Uterus (tissue), 2 donors: ENCODE measurements around the gene ARMC8.

Source experiments
- POLR2A ChIP-seq, 2 donors: fragments of 450-650 bp; IDR thresholded peaks; one replicate each; pipeline ENCODE4 v1.6.1; 2016; ENCODE audit warnings: antibody characterized with exemption in 2 of 2, mild to moderate bottlenecking in 1 of 2, moderate library complexity in 1 of 2
- TF ChIP-seq, protein P1 (sequence below), 4 experiments: fragments of 200-600 bp in 2 of 4; fragments of 450-650 bp in 2 of 4; sonication (generic) in 2 of 4; IDR thresholded peaks; one replicate each; pipeline ENCODE4 v1.5.1; 2016 to 2019; ENCODE audit warnings: antibody characterized with exemption in 4 of 4, mild to moderate bottlenecking in 2 of 4, moderate library complexity in 1 of 4

DNA sequence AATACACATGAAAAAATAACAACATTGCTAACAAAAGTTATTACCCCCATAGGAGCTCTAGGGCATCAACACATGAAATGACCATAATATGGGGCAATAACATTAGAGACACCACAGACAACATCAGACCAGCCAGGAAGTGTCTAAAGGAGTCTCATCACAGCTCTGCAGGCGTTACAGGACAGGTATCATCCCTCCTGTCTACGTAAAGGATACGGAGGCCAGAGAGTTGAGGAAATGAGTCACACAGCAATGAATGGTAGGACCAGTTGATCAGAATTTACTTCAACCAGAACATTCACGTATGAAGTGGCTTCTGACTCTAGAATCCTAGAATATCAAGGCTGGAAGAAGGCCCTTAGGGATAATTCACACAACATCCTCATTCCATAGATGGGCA, 140.7 kb downstream of the ARMC8 start:
- TF ChIP-seq, protein P1, sequence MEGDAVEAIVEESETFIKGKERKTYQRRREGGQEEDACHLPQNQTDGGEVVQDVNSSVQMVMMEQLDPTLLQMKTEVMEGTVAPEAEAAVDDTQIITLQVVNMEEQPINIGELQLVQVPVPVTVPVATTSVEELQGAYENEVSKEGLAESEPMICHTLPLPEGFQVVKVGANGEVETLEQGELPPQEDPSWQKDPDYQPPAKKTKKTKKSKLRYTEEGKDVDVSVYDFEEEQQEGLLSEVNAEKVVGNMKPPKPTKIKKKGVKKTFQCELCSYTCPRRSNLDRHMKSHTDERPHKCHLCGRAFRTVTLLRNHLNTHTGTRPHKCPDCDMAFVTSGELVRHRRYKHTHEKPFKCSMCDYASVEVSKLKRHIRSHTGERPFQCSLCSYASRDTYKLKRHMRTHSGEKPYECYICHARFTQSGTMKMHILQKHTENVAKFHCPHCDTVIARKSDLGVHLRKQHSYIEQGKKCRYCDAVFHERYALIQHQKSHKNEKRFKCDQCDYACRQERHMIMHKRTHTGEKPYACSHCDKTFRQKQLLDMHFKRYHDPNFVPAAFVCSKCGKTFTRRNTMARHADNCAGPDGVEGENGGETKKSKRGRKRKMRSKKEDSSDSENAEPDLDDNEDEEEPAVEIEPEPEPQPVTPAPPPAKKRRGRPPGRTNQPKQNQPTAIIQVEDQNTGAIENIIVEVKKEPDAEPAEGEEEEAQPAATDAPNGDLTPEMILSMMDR (IDR thresholded peaks at IDR 0.05): no peak
- TF ChIP-seq POLR2A (IDR thresholded peaks at IDR 0.05): no peak
